ENCODE data around the gene FGF1. TPM values are rescaled to one million over a fixed set of nuclear protein-coding genes. Genes with fewer than 3 reads are reported as not detected.
A peak's percentile ranks its signal among the peaks of the same experiment; 100 is the strongest.

The FGF1 gene
- total and polyA plus RNA-seq, 2 donors from 2014 or later: 2.1 to 89.7 TPM

GRCh38 chr5:142700566-142700965 is 14.7 kb upstream of the FGF1 start:
- Histone ChIP-seq H3K36me3 (ENCODE audit: control insufficient read depth in 2 of 3, insufficient read depth in 3 of 3, low read length in 3 of 3) (no peaks in the 10 kb centered on the region), H3K4me3 (ENCODE audit: low read length in 3 of 3) (no peak overlapping the region), H3K9me3 (ENCODE audit: control insufficient read depth in 2 of 3, insufficient read depth in 1 of 3, low read length in 3 of 3) (no peaks in the 10 kb centered on the region), H3K9ac (ENCODE audit: low read length in 3 of 3) (no peak overlapping the region), H3K4me1 (ENCODE audit: control insufficient read depth in 2 of 3, insufficient read depth in 2 of 3, low read depth in 1 of 3, low read length in 3 of 3) (peaks cover 2 to 20% (median 16%) of the 10 kb centered on the region in 3 donors), H3K27ac (ENCODE audit: low read depth in 2 of 2, low read length in 2 of 2) (no peak overlapping the region), H3K27me3 (ENCODE audit: control insufficient read depth, insufficient read depth, low read length) (no peaks in the 10 kb centered on the region)
- TF ChIP-seq CTCF (IDR thresholded peaks at IDR 0.05; ENCODE audit: borderline replicate concordance, extremely low read depth, insufficient read depth): no peak
- FAIRE-seq: no peak
- no peak for DNase-seq
- intact Hi-C loops (cut with DNase I): loop anchor here (10.0 kb wide), 1 partner anchor 46 kb away; no protein-coding TSS in a partner anchor

- FAIRE-seq: peak; percentile 38
- peak; percentile 98 for TF ChIP-seq CTCF (IDR thresholded peaks at IDR 0.05; ENCODE audit: borderline replicate concordance, extremely low read depth, insufficient read depth)
Observed at GRCh38 chr5:142699184-142699720, 13.4 kb upstream of the FGF1 start.

GRCh38 chr5:142698447-142699183 is 12.7 kb upstream of the FGF1 start:
- FAIRE-seq: no peak
- H3K9me3 ChIP-seq (ENCODE audit: control insufficient read depth in 2 of 3, insufficient read depth in 1 of 3, low read length in 3 of 3): no peaks in the 10 kb centered on the region
- H3K27me3 ChIP-seq (ENCODE audit: control insufficient read depth, insufficient read depth, low read length): no peaks in the 10 kb centered on the region
- TF ChIP-seq CTCF (IDR thresholded peaks at IDR 0.05; ENCODE audit: borderline replicate concordance, extremely low read depth, insufficient read depth): no peak
- H3K36me3 ChIP-seq (ENCODE audit: control insufficient read depth in 2 of 3, insufficient read depth in 3 of 3, low read length in 3 of 3): no peaks in the 10 kb centered on the region
- peak overlapping the region in 1 of 3 donors; percentile 8 for H3K9ac ChIP-seq (ENCODE audit: low read length in 3 of 3)
- DNase-seq: no peak
- no peak overlapping the region for H3K4me3 ChIP-seq (ENCODE audit: low read length in 3 of 3)
- peak overlapping the region; percentile 9 to 64 for H3K27ac ChIP-seq (ENCODE audit: low read depth in 2 of 2, low read length in 2 of 2)
- H3K4me1 ChIP-seq (ENCODE audit: control insufficient read depth in 2 of 3, insufficient read depth in 2 of 3, low read depth in 1 of 3, low read length in 3 of 3): peaks cover 2 to 20% (median 16%) of the 10 kb centered on the region in 3 donors
- intact Hi-C loops (cut with DNase I): no loop called here

More at GRCh38 chr5:142699184-142699720, 13.4 kb upstream of the FGF1 start:
- intact Hi-C loops (cut with DNase I): no loop called here
- Histone ChIP-seq H3K9ac (ENCODE audit: low read length in 3 of 3) (peak overlapping the region in 1 of 3 donors; percentile 8), H3K4me1 (ENCODE audit: control insufficient read depth in 2 of 3, insufficient read depth in 2 of 3, low read depth in 1 of 3, low read length in 3 of 3) (peaks cover 2 to 20% (median 16%) of the 10 kb centered on the region in 3 donors), H3K9me3 (ENCODE audit: control insufficient read depth in 2 of 3, insufficient read depth in 1 of 3, low read length in 3 of 3) (no peaks in the 10 kb centered on the region), H3K4me3 (ENCODE audit: low read length in 3 of 3) (no peak overlapping the region), H3K27ac (ENCODE audit: low read depth in 2 of 2, low read length in 2 of 2) (peak overlapping the region in 1 of 2 donors; percentile 9), H3K27me3 (ENCODE audit: control insufficient read depth, insufficient read depth, low read length) (no peaks in the 10 kb centered on the region), H3K36me3 (ENCODE audit: control insufficient read depth in 2 of 3, insufficient read depth in 3 of 3, low read length in 3 of 3) (no peaks in the 10 kb centered on the region)
- DNase-seq: peak; percentile 89 to 94 (median 92)
